Ectodermal cell (in vitro differentiated cells): ENCODE measurements around the gene MKNK1.

Source experiments
- H3K27ac ChIP-seq: 2 replicates; pipeline ENCODE4 v1.7.0; 2013; ENCODE audit warnings: mild to moderate bottlenecking, low read depth, low read length; ENCODE audit not compliant: insufficient read depth, poor library complexity, severe bottlenecking
- H3K27me3 ChIP-seq: 2 replicates; pipeline ENCODE4 v1.7.0; 2013; ENCODE audit warnings: mild to moderate bottlenecking, low read length; ENCODE audit not compliant: insufficient read depth, control insufficient read depth, poor library complexity, severe bottlenecking
- H3K36me3 ChIP-seq: one replicate; pipeline ENCODE4 v1.7.0; 2013; ENCODE audit warnings: low read length; ENCODE audit not compliant: control insufficient read depth, insufficient read depth
- H3K4me1 ChIP-seq: one replicate; pipeline ENCODE4 v1.7.0; 2013; ENCODE audit warnings: low read length; ENCODE audit not compliant: control insufficient read depth, insufficient read depth
- H3K4me3 ChIP-seq: 2 replicates; pipeline ENCODE4 v1.7.0; 2013; ENCODE audit warnings: low read depth, low read length, control low read depth; ENCODE audit not compliant: insufficient read depth
- H3K9me3 ChIP-seq: 2 replicates; pipeline ENCODE4 v1.7.0; 2013; ENCODE audit warnings: mild to moderate bottlenecking, low read length, moderate library complexity; ENCODE audit not compliant: control insufficient read depth
- WGBS, 2 experiments: methylation state at CpG; one replicate each; pipeline ENCODE4 v1.1.7; 2013; ENCODE audit warnings: missing lambda C conversion rate in 2 of 2; 5-methylcytosine and 5-hydroxymethylcytosine counted together

Gene MKNK1

DNA sequence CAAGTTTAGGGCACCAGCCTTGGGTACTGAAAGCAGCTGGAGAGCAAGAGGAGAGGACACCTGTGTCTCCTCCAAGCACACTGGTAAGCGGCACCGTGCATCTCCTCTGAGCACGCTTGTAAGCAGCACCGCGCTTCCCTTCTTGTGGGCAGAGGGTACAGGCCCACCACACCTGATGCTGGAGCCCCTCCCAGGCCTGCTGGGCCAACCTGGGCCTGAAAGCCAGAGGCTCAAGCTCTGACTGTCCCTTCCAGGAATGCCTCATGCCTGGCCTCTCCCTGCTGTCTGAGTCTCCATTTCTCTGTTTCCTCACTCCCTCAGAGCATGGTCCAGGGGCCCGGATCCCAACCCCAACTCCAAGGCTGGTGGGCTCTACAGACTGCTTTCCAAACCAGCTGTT is 88.5 kb downstream of the MKNK1 start:
- no peak overlapping the region for H3K27ac ChIP-seq
- H3K4me1 ChIP-seq, result peaks cover 41% of the 10 kb centered on the region
- 90 to 92% methylated on average over 6 of the region's 6 CpGs for WGBS, 2 experiments
- H3K36me3 ChIP-seq, result no peaks in the 10 kb centered on the region
- peaks cover 30% of the 10 kb centered on the region for H3K27me3 ChIP-seq
- no peak overlapping the region for H3K4me3 ChIP-seq
- no peaks in the 10 kb centered on the region for H3K9me3 ChIP-seq

DNA sequence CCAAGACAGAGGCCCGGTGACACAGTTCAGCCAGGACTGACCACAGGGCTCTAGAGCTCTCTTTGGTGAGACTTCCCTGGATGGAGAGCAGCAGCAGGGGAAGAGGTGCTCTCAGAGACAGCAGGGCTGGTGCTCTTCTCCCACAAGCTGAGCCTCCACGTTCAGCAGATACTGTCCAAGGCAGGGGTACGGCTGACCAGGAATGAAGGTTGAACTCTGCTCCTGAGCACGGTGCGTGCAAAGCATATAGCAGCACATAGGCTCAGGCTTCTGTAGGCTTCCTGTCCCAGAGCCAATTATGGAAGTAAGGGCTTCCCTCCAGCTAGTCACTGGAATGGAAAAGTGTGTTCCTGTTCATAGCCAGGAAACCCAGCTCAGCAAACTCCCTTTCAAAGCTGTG is 90.5 kb downstream of the MKNK1 start:
- peaks cover 27% of the 10 kb centered on the region for H3K4me1 ChIP-seq
- H3K9me3 ChIP-seq, result no peaks in the 10 kb centered on the region
- H3K27ac ChIP-seq, result no peak overlapping the region
- 76 to 77% methylated on average over 5 of the region's 5 CpGs for WGBS, 2 experiments
- no peaks in the 10 kb centered on the region for H3K36me3 ChIP-seq
- H3K4me3 ChIP-seq, result no peak overlapping the region
- H3K27me3 ChIP-seq, result peaks cover 30% of the 10 kb centered on the region

DNA sequence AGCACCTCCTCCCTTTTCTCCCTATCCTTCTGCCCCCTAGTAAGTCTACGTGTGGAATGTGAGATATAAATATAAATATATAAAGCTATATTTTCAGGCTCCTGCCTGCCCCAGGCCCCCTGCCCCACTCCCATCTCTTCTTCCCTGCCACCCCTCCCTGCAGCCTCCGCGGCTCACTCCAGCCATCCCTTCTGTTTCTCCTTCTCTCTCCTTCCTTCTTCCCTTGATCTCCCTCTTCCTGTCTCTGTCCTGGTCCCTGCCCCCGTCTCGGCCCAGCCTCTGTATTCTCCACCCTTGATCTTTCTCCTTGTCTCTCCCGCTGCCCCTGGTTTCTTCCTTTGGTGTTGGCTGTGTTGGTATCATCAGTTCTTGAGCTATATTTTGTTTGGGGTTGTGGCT is 91.3 kb downstream of the MKNK1 start:
- H3K27me3 ChIP-seq, result peaks cover 24% of the 10 kb centered on the region
- no peak overlapping the region for H3K4me3 ChIP-seq
- H3K27ac ChIP-seq, result no peak overlapping the region
- 69 to 75% methylated on average over 4 to 5 of the region's 6 CpGs for WGBS, 2 experiments
- H3K4me1 ChIP-seq, result peaks cover 20% of the 10 kb centered on the region
- no peaks in the 10 kb centered on the region for H3K36me3 ChIP-seq
- no peaks in the 10 kb centered on the region for H3K9me3 ChIP-seq

DNA sequence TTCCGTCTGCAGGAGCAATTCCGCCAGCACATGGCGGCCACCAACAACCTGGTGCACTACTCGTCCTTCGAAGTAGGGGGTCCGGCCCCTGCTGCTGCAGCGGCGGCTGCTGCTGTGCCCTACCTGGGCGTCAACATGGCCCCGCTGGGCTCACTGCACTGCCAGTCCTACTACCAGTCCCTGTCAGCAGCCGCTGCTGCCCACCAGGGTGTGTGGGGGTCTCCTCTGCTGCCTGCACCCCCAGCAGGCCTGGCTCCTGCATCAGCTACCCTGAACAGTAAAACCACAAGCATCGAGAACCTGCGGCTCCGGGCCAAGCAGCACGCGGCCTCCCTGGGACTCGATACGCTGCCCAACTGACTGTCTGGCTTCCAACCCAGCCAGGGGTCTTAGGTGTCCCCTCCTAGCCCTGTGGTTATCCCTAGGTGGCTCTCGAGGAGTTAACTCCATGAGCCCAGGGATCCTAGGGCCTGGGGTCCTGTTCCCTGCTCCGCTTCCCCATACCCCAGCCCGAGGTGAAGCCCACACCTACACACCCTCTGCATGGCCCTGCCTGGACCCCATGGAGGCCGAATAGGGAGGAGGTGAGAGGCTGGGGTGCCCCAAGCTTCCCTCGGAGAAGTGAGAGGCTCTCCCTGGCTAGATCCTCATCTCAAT is 91.8 kb downstream of the MKNK1 start:
- Histone ChIP-seq H3K4me1 (peaks cover 15% of the 10 kb centered on the region), H3K36me3 (no peaks in the 10 kb centered on the region), H3K9me3 (no peaks in the 10 kb centered on the region), H3K27me3 (peaks cover 19% of the 10 kb centered on the region), H3K4me3 (no peak overlapping the region), H3K27ac (no peak overlapping the region)
- 89 to 91% methylated on average over 23 of the region's 23 CpGs for WGBS, 2 experiments

DNA sequence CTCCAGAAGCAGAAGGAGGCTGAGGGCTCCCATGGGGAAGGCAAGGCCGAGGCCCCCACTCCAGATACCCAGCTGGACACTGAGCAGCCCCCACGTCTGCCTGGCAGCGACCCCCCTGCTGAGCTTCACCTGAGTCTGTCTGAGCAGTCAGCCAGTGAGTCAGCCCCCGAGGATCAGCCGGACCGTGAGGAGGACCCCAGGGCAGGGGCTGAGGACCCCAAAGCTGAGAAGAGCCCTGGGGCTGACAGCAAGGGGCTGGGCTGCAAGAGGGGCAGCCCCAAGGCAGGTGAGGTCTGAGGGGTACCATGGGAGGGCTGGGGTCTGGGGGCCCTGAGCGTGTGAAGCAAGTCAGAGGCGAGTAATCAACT is 93.1 kb downstream of the MKNK1 start:
- Histone ChIP-seq H3K9me3 (no peaks in the 10 kb centered on the region), H3K4me1 (peaks cover 2% of the 10 kb centered on the region), H3K27ac (no peak overlapping the region), H3K36me3 (no peaks in the 10 kb centered on the region), H3K27me3 (peaks cover 7% of the 10 kb centered on the region), H3K4me3 (no peak overlapping the region)
- 73 to 75% methylated on average over 8 of the region's 8 CpGs for WGBS, 2 experiments

DNA sequence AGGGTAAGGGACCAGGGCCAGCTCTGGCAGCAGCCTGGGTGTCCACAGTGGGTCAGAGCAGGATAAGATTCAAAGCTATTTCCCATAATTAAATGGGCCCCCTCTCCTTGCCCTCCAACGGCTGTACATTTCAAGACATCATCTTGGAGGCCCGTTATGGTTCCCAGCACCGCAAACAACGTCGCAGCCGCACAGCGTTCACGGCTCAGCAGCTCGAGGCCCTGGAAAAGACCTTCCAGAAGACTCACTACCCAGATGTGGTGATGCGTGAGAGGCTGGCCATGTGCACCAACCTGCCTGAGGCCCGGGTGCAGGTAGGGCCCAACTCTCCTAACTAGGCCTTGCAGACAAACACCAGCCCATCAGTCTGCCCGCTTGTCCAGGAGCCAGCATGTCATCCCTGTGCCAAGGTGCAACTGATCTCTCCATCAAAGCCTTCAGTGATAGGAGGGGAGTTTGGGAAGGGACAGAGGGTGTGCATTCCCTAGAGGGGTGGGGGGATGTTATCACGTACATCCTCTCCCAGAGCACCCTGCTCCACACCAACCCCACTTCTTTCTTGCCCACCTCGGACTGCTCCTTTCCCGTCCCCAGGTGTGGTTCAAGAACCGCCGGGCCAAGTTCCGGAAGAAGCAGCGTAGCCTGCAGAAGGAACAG is 93.6 kb downstream of the MKNK1 start:
- Histone ChIP-seq H3K36me3 (no peaks in the 10 kb centered on the region), H3K4me3 (no peak overlapping the region), H3K27ac (no peak overlapping the region), H3K9me3 (no peaks in the 10 kb centered on the region), H3K27me3 (peaks cover 1% of the 10 kb centered on the region), H3K4me1 (no peaks in the 10 kb centered on the region)
- 95 to 96% methylated on average over 18 to 19 of the region's 19 CpGs for WGBS, 2 experiments

DNA sequence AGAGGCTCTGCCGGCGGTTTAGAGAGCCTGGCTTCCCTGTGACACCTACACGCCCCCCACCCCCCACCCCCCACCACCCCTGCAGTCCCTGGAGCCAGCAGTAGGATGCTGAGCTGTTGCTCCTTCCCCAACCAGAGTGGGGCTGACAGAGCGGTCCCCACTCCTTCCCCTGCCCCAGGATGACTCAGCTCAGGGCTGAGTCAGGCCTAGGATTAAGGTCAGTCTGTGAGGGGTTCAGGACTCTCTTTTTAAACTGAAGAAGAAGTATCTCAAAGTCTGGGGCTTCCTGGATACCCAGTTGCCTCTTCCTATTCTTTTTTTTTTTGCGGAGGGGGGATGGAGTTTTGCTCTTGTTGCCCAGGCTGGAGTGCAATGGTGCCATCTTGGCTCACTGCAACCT is 95.3 kb downstream of the MKNK1 start:
- H3K4me1 ChIP-seq, result no peaks in the 10 kb centered on the region
- H3K4me3 ChIP-seq, result no peak overlapping the region
- no peaks in the 10 kb centered on the region for H3K9me3 ChIP-seq
- no peak overlapping the region for H3K27ac ChIP-seq
- no peaks in the 10 kb centered on the region for H3K27me3 ChIP-seq
- H3K36me3 ChIP-seq, result no peaks in the 10 kb centered on the region
- 70% methylated on average over 5 of the region's 5 CpGs for WGBS, 2 experiments
